SK-N-SH (cell line): ENCODE data around the gene MARCHF4. TPM values are rescaled to one million over a fixed set of nuclear protein-coding genes. Genes with fewer than 3 reads are reported as not detected.

Experiments used
- CTCF ChIA-PET: fragments of 300-600, 350-600 bp; formaldehyde crosslinking; extraction: SDS; loops from one replicate; lab custom pipeline; 2021; lab: Yijun Ruan, JAX
- POLR2A ChIA-PET: fragments of 350-600 bp; sonication (Branson Sonifier 250); formaldehyde crosslinking; extraction: SDS; loops from one replicate; lab custom pipeline; 2020; ENCODE audit warnings: antibody characterized with exemption, inconsistent platforms; lab: Yijun Ruan, JAX
- DNase-seq: peaks from one replicate; pipeline ENCODE4 v3.0.0; 2012
- H2AFZ ChIP-seq: fragments of 200-600 bp; sonication (generic); 2 replicates; pipeline ENCODE4 v1.8.1; 2016; ENCODE audit warnings: antibody characterized with exemption, mild to moderate bottlenecking, low read depth
- H3F3A ChIP-seq: fragments of 200-600 bp; sonication (generic); replicated peaks from 2 replicates; pipeline ENCODE3; 2016; ENCODE audit warnings: antibody characterized with exemption, mild to moderate bottlenecking; ENCODE audit not compliant: insufficient read depth
- H3K27ac ChIP-seq, 2 experiments: fragments of 200-500 bp in 1 of 2; fragments of 200-600 bp in 1 of 2; sonication (Bioruptor generic) in 1 of 2; sonication (generic), shearing (Covaris generic) in 1 of 2; 2 replicates each; pipeline versions ENCODE4 v1.5.1 to v1.6.1; 2014 to 2016; ENCODE audit warnings: low read depth in 2 of 2, inconsistent platforms in 1 of 2, low read length in 1 of 2, mild to moderate bottlenecking in 1 of 2, mixed read lengths in 1 of 2
- H3K27me3 ChIP-seq: fragments of 200-600 bp; sonication (generic), shearing (Covaris generic); 2 replicates; pipeline ENCODE4 v1.6.1; 2016; ENCODE audit warnings: mixed run types; ENCODE audit not compliant: insufficient read depth
- H3K36me3 ChIP-seq, 2 experiments: fragments of 200-500 bp in 1 of 2; fragments of 200-600 bp in 1 of 2; sonication (Bioruptor generic) in 1 of 2; sonication (generic) in 1 of 2; replicated peaks in 1 of 2; 2 replicates each; pipeline versions ENCODE3 to v1.5.1; 2014 to 2016; ENCODE audit warnings: low read length in 1 of 2, mild to moderate bottlenecking in 1 of 2; ENCODE audit not compliant: insufficient read depth in 2 of 2, control insufficient read depth in 1 of 2
- H3K4me1 ChIP-seq, 2 experiments: fragments of 200-500 bp in 1 of 2; fragments of 200-600 bp in 1 of 2; sonication (Bioruptor generic) in 1 of 2; sonication (generic), shearing (Covaris generic) in 1 of 2; 2 replicates each; pipeline versions ENCODE4 v1.5.1 to v1.6.1; 2014 to 2016; ENCODE audit warnings: low read depth in 1 of 2, low read length in 1 of 2, mixed run types in 1 of 2; ENCODE audit not compliant: insufficient read depth in 2 of 2, control insufficient read depth in 1 of 2
- H3K4me2 ChIP-seq: fragments of 200-600 bp; sonication (generic), shearing (Covaris generic); 2 replicates; pipeline ENCODE4 v1.6.1; 2017; ENCODE audit warnings: mixed run types
- H3K4me3 ChIP-seq, 2 experiments: fragments of 200-500 bp in 1 of 2; fragments of 200-600 bp in 1 of 2; sonication (Bioruptor generic) in 1 of 2; sonication (generic), shearing (Covaris generic) in 1 of 2; 2 replicates each; pipeline versions ENCODE4 v1.5.1 to v1.8.1; 2014 to 2016; ENCODE audit warnings: low read depth in 2 of 2, inconsistent platforms in 1 of 2, low read length in 1 of 2, mild to moderate bottlenecking in 1 of 2, mixed read lengths in 1 of 2, moderate library complexity in 1 of 2
- H3K79me2 ChIP-seq: fragments of 200-600 bp; sonication (generic); 2 replicates; pipeline ENCODE4 v1.8.1; 2017; ENCODE audit warnings: mild to moderate bottlenecking; ENCODE audit not compliant: insufficient read depth
- H3K9ac ChIP-seq: fragments of 200-600 bp; sonication (generic); 2 replicates; pipeline ENCODE4 v1.6.1; 2017; ENCODE audit warnings: mixed run types
- H3K9me2 ChIP-seq: fragments of 200-600 bp; sonication (generic); 2 replicates; pipeline ENCODE4 v1.6.1; 2017; ENCODE audit warnings: mixed run types
- H3K9me3 ChIP-seq: fragments of 200-600 bp; sonication (generic); 2 replicates; pipeline ENCODE4 v1.6.1; 2017; ENCODE audit warnings: mixed run types, mild to moderate bottlenecking, moderate library complexity
- H4K20me1 ChIP-seq: fragments of 200-600 bp; sonication (generic); 2 replicates; pipeline ENCODE4 v1.6.1; 2017; ENCODE audit warnings: mild to moderate bottlenecking, mixed run types; ENCODE audit not compliant: insufficient read depth
- CHD2 ChIP-seq: fragments of 150-350 bp; IDR thresholded peaks from 2 replicates; pipeline ENCODE4 v1.6.1; 2018; ENCODE audit warnings: low read length; ENCODE audit not compliant: partially characterized antibody
- EZH2phosphoT487 ChIP-seq: fragments of 200-600 bp; sonication (generic); IDR thresholded peaks from 2 replicates; pipeline ENCODE4 v1.6.1; 2017; ENCODE audit warnings: low read depth, mixed run types, mild to moderate bottlenecking, antibody characterized with exemption, moderate library complexity, borderline replicate concordance
- GABPA ChIP-seq: IDR thresholded peaks from 2 replicates; pipeline ENCODE4 v1.4.0; 2012; ENCODE audit warnings: low read depth, mild to moderate bottlenecking
- JUND ChIP-seq: IDR thresholded peaks from 2 replicates; pipeline ENCODE4 v1.4.0; 2012
- MXI1 ChIP-seq: IDR thresholded peaks from 2 replicates; pipeline ENCODE4 v1.6.1; 2012; ENCODE audit warnings: mild to moderate bottlenecking, low read depth, low read length, improper control_type of control experiment
- POLR2AphosphoS5 ChIP-seq: IDR thresholded peaks from 2 replicates; pipeline ENCODE4 v1.6.1; 2012; ENCODE audit warnings: low read depth, low read length
- RAD21 ChIP-seq: IDR thresholded peaks from 2 replicates; pipeline ENCODE4 v1.6.1; 2012; ENCODE audit warnings: mild to moderate bottlenecking, low read length
- RCOR1 ChIP-seq: fragments of 150-350 bp; IDR thresholded peaks from 2 replicates; pipeline ENCODE4 v1.6.1; 2017; ENCODE audit warnings: antibody characterized with exemption, low read length
- RFX5 ChIP-seq: IDR thresholded peaks from 2 replicates; pipeline ENCODE4 v1.6.1; 2012; ENCODE audit warnings: mild to moderate bottlenecking, improper control_type of control experiment, low read length
- SIN3A ChIP-seq: IDR thresholded peaks from 2 replicates; pipeline ENCODE4 v1.6.1; 2012; ENCODE audit warnings: low read depth, mild to moderate bottlenecking, low read length, moderate library complexity, borderline replicate concordance
- TCF12 ChIP-seq: IDR thresholded peaks from 2 replicates; pipeline ENCODE4 v1.4.0; 2012
- WGBS: methylation state at CpG from one replicate; pipeline ENCODE4 v1.1.6; 2017; ENCODE audit warnings: low lambda C conversion rate; 5-methylcytosine and 5-hydroxymethylcytosine counted together
- polyA plus RNA-seq, 3 experiments: library from polyadenylated mRNA; depleted of rRNA; stranded (reverse); fragments of >200 nt; gene quantifications; 2 replicates each; pipeline ENCODE4 v1.2.3, GENCODE V29; 2012
- TF ChIP-seq, protein P1 (sequence below): IDR thresholded peaks from 2 replicates; pipeline ENCODE4 v1.6.1; 2012; ENCODE audit warnings: mild to moderate bottlenecking, low read depth, low read length, moderate library complexity
- TF ChIP-seq, protein P2 (sequence below): fragments of 150-350 bp; IDR thresholded peaks from 2 replicates; pipeline ENCODE4 v1.6.1; 2017; ENCODE audit warnings: antibody characterized with exemption, low read length, low read depth, borderline replicate concordance

Gene MARCHF4
- polyA plus RNA-seq, 1 of the 3 experiments (the other 2 are of a cell fraction) = 7.6 TPM

DNA sequence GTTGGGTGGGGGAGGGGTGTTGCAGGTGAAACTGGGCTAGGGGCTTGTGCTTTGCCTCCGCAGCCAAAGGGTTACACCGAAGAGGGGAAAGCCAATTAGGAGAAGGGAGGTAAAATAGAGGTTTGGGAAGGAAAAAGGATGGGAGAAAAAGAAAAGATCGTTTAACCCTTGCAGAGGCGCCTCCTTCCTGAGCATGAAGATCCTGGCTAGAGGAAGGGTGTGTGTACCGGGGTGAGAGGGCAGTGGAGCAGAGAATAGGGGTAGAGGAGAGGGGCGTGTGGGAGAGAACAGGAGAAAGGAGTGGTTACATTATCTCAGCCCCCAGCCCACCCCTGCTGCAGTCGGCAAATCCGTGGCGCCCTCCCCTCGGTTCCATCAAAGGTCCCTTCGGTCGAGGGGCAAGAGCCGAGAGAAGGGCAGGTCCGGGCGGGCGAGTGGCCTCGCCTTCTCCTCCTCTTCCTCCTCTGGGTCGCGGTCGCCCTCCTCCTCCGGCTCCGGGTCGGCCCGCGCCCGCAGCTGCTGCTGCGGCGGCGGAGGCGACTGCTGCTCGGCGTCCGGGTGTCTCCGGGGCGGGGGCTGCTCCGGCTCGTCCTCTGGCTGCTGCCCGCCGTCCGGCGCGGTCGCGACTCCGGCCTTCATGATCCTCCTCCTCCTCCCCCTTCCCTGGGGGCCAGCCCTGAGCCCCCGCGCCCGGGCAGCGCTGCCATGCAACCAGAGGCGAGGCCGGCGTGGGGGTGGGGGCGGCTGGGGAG, 1.1 kb downstream of the MARCHF4 start:
- peak overlapping the region; percentile 82 for H3K4me2 ChIP-seq
- 6% methylated on average over 27 of the region's 53 CpGs for WGBS
- no peaks in the 10 kb centered on the region for H3K36me3 ChIP-seq
- peak overlapping the region; percentile 76 for H3K9ac ChIP-seq
- peaks cover 21% of the 10 kb centered on the region for H4K20me1 ChIP-seq
- no peaks in the 10 kb centered on the region for H3K27me3 ChIP-seq
- H3K27ac ChIP-seq = peak overlapping the region; percentile 77 to 95
- H3F3A ChIP-seq = peaks cover 30% of the 10 kb centered on the region
- peaks cover 54% of the 10 kb centered on the region for H3K79me2 ChIP-seq
- peak; percentile 82 for DNase-seq
- CTCF ChIA-PET = interaction anchor here (0.7 to 1.5 kb wide), 3 partner anchors 19 to 169 kb away, joined by 3 to 5 read pairs (median 3); no protein-coding TSS in a partner anchor
- H3K4me3 ChIP-seq = peak overlapping the region; percentile 60 to 65
- H3K4me1 ChIP-seq = peaks cover 20 to 26% of the 10 kb centered on the region in 2 experiments; a peak in 3 of 4 replicates
- no peaks in the 10 kb centered on the region for H3K9me2 ChIP-seq
- peak overlapping the region; percentile 37; the same call in 1 of the 2 replicates for H2AFZ ChIP-seq
- no peaks in the 10 kb centered on the region for H3K9me3 ChIP-seq
- TF ChIP-seq GABPA (no peak), SIN3A (no peak), POLR2AphosphoS5 (no peak), CHD2 (no peak)
- TF ChIP-seq, protein P1, sequence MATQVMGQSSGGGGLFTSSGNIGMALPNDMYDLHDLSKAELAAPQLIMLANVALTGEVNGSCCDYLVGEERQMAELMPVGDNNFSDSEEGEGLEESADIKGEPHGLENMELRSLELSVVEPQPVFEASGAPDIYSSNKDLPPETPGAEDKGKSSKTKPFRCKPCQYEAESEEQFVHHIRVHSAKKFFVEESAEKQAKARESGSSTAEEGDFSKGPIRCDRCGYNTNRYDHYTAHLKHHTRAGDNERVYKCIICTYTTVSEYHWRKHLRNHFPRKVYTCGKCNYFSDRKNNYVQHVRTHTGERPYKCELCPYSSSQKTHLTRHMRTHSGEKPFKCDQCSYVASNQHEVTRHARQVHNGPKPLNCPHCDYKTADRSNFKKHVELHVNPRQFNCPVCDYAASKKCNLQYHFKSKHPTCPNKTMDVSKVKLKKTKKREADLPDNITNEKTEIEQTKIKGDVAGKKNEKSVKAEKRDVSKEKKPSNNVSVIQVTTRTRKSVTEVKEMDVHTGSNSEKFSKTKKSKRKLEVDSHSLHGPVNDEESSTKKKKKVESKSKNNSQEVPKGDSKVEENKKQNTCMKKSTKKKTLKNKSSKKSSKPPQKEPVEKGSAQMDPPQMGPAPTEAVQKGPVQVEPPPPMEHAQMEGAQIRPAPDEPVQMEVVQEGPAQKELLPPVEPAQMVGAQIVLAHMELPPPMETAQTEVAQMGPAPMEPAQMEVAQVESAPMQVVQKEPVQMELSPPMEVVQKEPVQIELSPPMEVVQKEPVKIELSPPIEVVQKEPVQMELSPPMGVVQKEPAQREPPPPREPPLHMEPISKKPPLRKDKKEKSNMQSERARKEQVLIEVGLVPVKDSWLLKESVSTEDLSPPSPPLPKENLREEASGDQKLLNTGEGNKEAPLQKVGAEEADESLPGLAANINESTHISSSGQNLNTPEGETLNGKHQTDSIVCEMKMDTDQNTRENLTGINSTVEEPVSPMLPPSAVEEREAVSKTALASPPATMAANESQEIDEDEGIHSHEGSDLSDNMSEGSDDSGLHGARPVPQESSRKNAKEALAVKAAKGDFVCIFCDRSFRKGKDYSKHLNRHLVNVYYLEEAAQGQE = 0 out of 2 replicates have a peak, but pooled peaks have one; percentile 35
- POLR2A ChIA-PET = interaction anchor here (0.6 to 1.9 kb wide), 2 partner anchors 41 to 127 kb away, joined by 3 to 7 read pairs; partner anchors contain the start of gene SMARCAL1

DNA sequence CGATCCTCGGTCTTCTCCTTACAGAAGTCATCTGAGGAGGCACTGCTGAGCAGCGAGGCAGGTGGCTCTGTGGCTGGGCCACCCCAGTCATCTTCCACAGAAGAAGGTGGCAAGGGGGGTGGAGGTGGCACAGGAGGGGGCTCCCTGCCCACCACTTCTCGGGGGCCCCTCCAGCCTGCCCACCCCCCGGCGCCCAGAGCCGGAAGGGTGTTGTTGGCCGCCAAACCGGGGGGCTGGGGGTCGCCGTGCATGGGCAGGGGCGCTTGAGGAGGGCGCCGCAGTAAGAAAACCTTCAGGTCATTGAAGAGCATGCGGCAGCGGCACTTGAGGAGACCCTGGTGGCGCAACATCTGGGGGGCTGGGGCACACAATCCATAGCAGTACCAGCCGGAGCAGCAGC, 2.5 kb downstream of the MARCHF4 start:
- Histone ChIP-seq H2AFZ (no peak overlapping the region), H3K9me3 (no peaks in the 10 kb centered on the region), H3K4me2 (peak overlapping the region; percentile 82), H3K27me3 (no peaks in the 10 kb centered on the region), H3F3A (peaks cover 24% of the 10 kb centered on the region), H3K4me1 (peaks cover 20 to 35% of the 10 kb centered on the region in 2 experiments; a peak in 3 of 4 replicates), H3K4me3 (peak overlapping the region; percentile 24 to 65), H4K20me1 (peaks cover 26% of the 10 kb centered on the region), H3K27ac (no peak overlapping the region), H3K79me2 (peaks cover 67% of the 10 kb centered on the region), H3K36me3 (no peaks in the 10 kb centered on the region), H3K9ac (no peak overlapping the region), H3K9me2 (no peaks in the 10 kb centered on the region)
- POLR2A ChIA-PET = no interaction called here
- TF ChIP-seq RCOR1 (no peak), TCF12 (no peak), EZH2phosphoT487 (no peak), RFX5 (no peak), JUND (no peak), MXI1 (no peak), RAD21 (no peak)
- TF ChIP-seq, protein P1 = no peak
- TF ChIP-seq, protein P2, sequence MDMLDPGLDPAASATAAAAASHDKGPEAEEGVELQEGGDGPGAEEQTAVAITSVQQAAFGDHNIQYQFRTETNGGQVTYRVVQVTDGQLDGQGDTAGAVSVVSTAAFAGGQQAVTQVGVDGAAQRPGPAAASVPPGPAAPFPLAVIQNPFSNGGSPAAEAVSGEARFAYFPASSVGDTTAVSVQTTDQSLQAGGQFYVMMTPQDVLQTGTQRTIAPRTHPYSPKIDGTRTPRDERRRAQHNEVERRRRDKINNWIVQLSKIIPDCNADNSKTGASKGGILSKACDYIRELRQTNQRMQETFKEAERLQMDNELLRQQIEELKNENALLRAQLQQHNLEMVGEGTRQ = no peak
- CTCF ChIA-PET = no interaction called here
- 98% methylated on average over 16 of the region's 18 CpGs for WGBS
- peak; percentile 30 for DNase-seq
